ENCODE measurements around the gene TMEM225B. TPM values are rescaled to one million over a fixed set of nuclear protein-coding genes. Genes with fewer than 3 reads are reported as not detected.
A peak's percentile ranks its signal among the peaks of the same experiment; 100 is the strongest.

Gene TMEM225B
- total and polyA plus RNA-seq, 4 donors = 0.31 to 1.4 (median 0.75) TPM

DNA sequence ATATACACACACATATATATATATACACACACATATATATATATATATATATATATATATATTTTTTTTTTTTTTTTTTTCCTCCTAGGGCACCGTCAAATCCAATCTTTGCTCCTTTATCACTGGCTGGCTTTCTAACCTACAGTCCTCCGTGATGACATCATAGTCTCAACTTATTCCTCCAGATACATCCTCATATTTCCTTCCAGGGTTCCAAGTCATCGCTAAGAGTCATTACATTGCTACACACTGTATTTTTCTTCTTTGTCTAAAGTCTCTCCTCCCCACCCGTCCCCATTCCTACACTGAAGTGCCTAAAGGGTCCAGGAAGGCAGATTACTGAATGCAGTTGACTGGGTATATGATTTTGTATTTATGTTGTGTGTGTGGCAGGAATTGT, 45.0 kb upstream of the TMEM225B start:
- H3K27ac ChIP-seq (ENCODE audit: low read depth in 1 of 2, low read length in 1 of 2) = no peak overlapping the region
- no peak for DNase-seq
- TF ChIP-seq, protein P1, sequence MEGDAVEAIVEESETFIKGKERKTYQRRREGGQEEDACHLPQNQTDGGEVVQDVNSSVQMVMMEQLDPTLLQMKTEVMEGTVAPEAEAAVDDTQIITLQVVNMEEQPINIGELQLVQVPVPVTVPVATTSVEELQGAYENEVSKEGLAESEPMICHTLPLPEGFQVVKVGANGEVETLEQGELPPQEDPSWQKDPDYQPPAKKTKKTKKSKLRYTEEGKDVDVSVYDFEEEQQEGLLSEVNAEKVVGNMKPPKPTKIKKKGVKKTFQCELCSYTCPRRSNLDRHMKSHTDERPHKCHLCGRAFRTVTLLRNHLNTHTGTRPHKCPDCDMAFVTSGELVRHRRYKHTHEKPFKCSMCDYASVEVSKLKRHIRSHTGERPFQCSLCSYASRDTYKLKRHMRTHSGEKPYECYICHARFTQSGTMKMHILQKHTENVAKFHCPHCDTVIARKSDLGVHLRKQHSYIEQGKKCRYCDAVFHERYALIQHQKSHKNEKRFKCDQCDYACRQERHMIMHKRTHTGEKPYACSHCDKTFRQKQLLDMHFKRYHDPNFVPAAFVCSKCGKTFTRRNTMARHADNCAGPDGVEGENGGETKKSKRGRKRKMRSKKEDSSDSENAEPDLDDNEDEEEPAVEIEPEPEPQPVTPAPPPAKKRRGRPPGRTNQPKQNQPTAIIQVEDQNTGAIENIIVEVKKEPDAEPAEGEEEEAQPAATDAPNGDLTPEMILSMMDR (IDR thresholded peaks at IDR 0.05; ENCODE audit: control extremely low read depth, extremely low read depth) = no peak
- no peaks in the 10 kb centered on the region for H3K27me3 ChIP-seq (ENCODE audit: control insufficient read depth in 3 of 3, insufficient read depth in 3 of 3, low read length in 2 of 3)
- H3K4me1 ChIP-seq (ENCODE audit: control insufficient read depth in 5 of 5, insufficient read depth in 5 of 5, low read length in 5 of 5) = peaks cover 0 to 21% (median 8%) of the 10 kb centered on the region in 5 donors
- ATAC-seq (ENCODE audit: insufficient read depth, low FRiP score) = no peak
- no peak overlapping the region for H3K9ac ChIP-seq (ENCODE audit: insufficient read depth in 1 of 2, low read length in 2 of 2)
- WGBS, 2 donors = 96 to 98% methylated on average over 4 of the region's 4 CpGs
- peaks cover 0 to 4% (median 0%) of the 10 kb centered on the region in 4 donors for H3K9me3 ChIP-seq (ENCODE audit: control insufficient read depth in 4 of 4, insufficient read depth in 3 of 4, low read length in 3 of 4)
- no peak overlapping the region for H3K4me3 ChIP-seq
- H3K36me3 ChIP-seq (ENCODE audit: control insufficient read depth in 4 of 4, insufficient read depth in 4 of 4, low read length in 4 of 4) = peaks cover 3 to 18% (median 10%) of the 10 kb centered on the region in 4 donors

DNA sequence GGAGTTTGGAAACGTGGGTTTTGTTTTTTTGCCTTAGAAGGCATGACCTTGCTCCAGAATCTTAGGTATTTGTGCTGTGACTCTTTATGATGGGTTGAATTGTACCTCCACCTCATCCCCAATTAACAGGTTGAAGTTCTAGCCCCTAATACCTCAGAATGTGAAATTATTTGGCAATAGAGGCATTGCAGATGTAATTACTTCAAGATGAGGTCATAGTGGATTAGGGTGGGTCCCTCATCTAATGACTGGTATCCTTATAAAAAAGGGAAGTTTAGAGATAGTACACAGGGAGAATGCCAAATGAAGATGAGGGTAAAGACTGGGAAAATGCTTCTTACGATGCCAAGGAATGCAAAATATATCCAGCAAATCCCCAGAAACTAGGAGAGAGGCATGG, 43.1 kb upstream of the TMEM225B start:
- TF ChIP-seq, protein P1 (IDR thresholded peaks at IDR 0.05; ENCODE audit: control extremely low read depth, extremely low read depth) = no peak
- Histone ChIP-seq H3K36me3 (ENCODE audit: control insufficient read depth in 4 of 4, insufficient read depth in 4 of 4, low read length in 4 of 4) (peaks cover 0 to 11% (median 6%) of the 10 kb centered on the region in 4 donors), H3K9ac (ENCODE audit: insufficient read depth in 1 of 2, low read length in 2 of 2) (no peak overlapping the region), H3K27ac (ENCODE audit: low read depth in 1 of 2, low read length in 1 of 2) (no peak overlapping the region), H3K9me3 (ENCODE audit: control insufficient read depth in 4 of 4, insufficient read depth in 3 of 4, low read length in 3 of 4) (no peaks in the 10 kb centered on the region), H3K4me3 (no peak overlapping the region), H3K4me1 (ENCODE audit: control insufficient read depth in 5 of 5, insufficient read depth in 5 of 5, low read length in 5 of 5) (peaks cover 0 to 29% (median 9%) of the 10 kb centered on the region in 5 donors), H3K27me3 (ENCODE audit: control insufficient read depth in 3 of 3, insufficient read depth in 3 of 3, low read length in 2 of 3) (no peaks in the 10 kb centered on the region)
- DNase-seq (no peak), ATAC-seq (ENCODE audit: insufficient read depth, low FRiP score) (no peak)
- WGBS, 2 donors = 79 to 86% methylated on average over 2 of the region's 2 CpGs

DNA sequence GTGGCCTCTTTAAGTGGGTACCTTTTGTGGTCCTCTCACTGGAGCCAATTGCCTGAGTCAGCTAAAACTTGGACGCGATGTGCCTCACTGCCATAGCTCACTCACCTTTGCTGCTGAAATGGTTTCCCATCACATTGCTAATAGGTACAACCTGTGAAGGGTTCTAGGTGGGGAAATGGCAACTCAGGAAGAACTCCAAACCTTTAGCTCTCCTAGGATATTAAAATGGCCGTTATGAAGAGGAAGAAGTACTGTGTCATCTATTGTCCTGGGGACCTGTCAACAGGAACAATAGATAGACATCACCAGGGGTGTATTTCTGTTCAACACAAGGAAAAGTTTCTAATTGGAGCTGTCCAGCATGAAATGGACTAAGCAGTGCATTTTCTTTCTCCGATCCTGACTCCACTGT, 40.9 kb upstream of the TMEM225B start:
- H3K9me3 ChIP-seq (ENCODE audit: control insufficient read depth in 4 of 4, insufficient read depth in 3 of 4, low read length in 3 of 4) = no peaks in the 10 kb centered on the region
- ATAC-seq (ENCODE audit: insufficient read depth, low FRiP score) = no peak
- whole genome bisulfite sequencing, 2 donors = 76 to 81% methylated on average over 4 of the region's 4 CpGs

More for the DNA sequence above, 40.9 kb upstream of the TMEM225B start:
- Histone ChIP-seq H3K4me3 (no peak overlapping the region), H3K27me3 (ENCODE audit: control insufficient read depth in 3 of 3, insufficient read depth in 3 of 3, low read length in 2 of 3) (no peaks in the 10 kb centered on the region), H3K36me3 (ENCODE audit: control insufficient read depth in 4 of 4, insufficient read depth in 4 of 4, low read length in 4 of 4) (peaks cover 14 to 28% (median 22%) of the 10 kb centered on the region in 4 donors), H3K9ac (ENCODE audit: insufficient read depth in 1 of 2, low read length in 2 of 2) (peak overlapping the region; percentile 78 to 95), H3K4me1 (ENCODE audit: control insufficient read depth in 5 of 5, insufficient read depth in 5 of 5, low read length in 5 of 5) (peaks cover 0 to 23% (median 10%) of the 10 kb centered on the region in 5 donors), H3K27ac (ENCODE audit: low read depth in 1 of 2, low read length in 1 of 2) (peak overlapping the region; percentile 13 to 94)
- TF ChIP-seq, protein P1 (IDR thresholded peaks at IDR 0.05; ENCODE audit: control extremely low read depth, extremely low read depth) = no peak
- no peak for DNase-seq

Data from lung (tissue), 12 donors.